ENCODE results near the gene OR6K3. TPM values are rescaled to one million over a fixed set of nuclear protein-coding genes. Genes with fewer than 3 reads are reported as not detected.

OR6K3 gene
- not detected for total RNA-seq

GRCh38 chr1:158720620-158721019 lies at the start of gene OR6K3:
Gene OR6K3, minus strand, starts transcription at chr1:158720720. Its CDS starts 2,605 bp downstream, at chr1:158718115.
- no peaks in the 10 kb centered on the region for H3K9me3 ChIP-seq (ENCODE audit: control insufficient read depth in 3 of 3, low read length in 3 of 3)
- H3K36me3 ChIP-seq (ENCODE audit: control insufficient read depth in 3 of 3, insufficient read depth in 3 of 3, low read length in 3 of 3), result no peaks in the 10 kb centered on the region
- H3K9ac ChIP-seq (ENCODE audit: low read depth in 1 of 3, low read length in 3 of 3), result no peak within 1 kb of the TSS
- H3K4me3 ChIP-seq (ENCODE audit: low read length in 3 of 3), result no peak within 1 kb of the TSS
- H3K27me3 ChIP-seq (ENCODE audit: control insufficient read depth in 3 of 3, insufficient read depth in 3 of 3, low read length in 3 of 3), result no peaks in the 10 kb centered on the region
- H3K27ac ChIP-seq (ENCODE audit: low read depth, low read length), result no peak within 1 kb of the TSS
- H3K4me1 ChIP-seq (ENCODE audit: control insufficient read depth in 3 of 3, insufficient read depth in 3 of 3, low read length in 3 of 3), result no peaks in the 10 kb centered on the region

GRCh38 chr1:158754420-158754819 lies 33.9 kb upstream of the OR6K3 start, which contains the start of gene OR6K6:
Gene OR6K6, plus strand, starts transcription at chr1:158754720. Its CDS starts 168 bp downstream, at chr1:158754888.
- Histone ChIP-seq H3K27ac (ENCODE audit: low read depth, low read length) (no peak within 1 kb of the TSS), H3K27me3 (ENCODE audit: control insufficient read depth in 3 of 3, insufficient read depth in 3 of 3, low read length in 3 of 3) (no peaks in the 10 kb centered on the region), H3K9me3 (ENCODE audit: control insufficient read depth in 3 of 3, low read length in 3 of 3) (no peaks in the 10 kb centered on the region), H3K4me1 (ENCODE audit: control insufficient read depth in 3 of 3, insufficient read depth in 3 of 3, low read length in 3 of 3) (no peaks in the 10 kb centered on the region), H3K9ac (ENCODE audit: low read depth in 1 of 3, low read length in 3 of 3) (no peak within 1 kb of the TSS), H3K36me3 (ENCODE audit: control insufficient read depth in 3 of 3, insufficient read depth in 3 of 3, low read length in 3 of 3) (no peaks in the 10 kb centered on the region), H3K4me3 (ENCODE audit: low read length in 3 of 3) (no peak within 1 kb of the TSS)

- Histone ChIP-seq H3K4me3 (ENCODE audit: low read length in 3 of 3) (no peak overlapping the region), H3K27ac (ENCODE audit: low read depth, low read length) (no peak overlapping the region), H3K4me1 (ENCODE audit: control insufficient read depth in 3 of 3, insufficient read depth in 3 of 3, low read length in 3 of 3) (no peaks in the 10 kb centered on the region), H3K9ac (ENCODE audit: low read depth in 1 of 3, low read length in 3 of 3) (no peak overlapping the region), H3K36me3 (ENCODE audit: control insufficient read depth in 3 of 3, insufficient read depth in 3 of 3, low read length in 3 of 3) (no peaks in the 10 kb centered on the region), H3K9me3 (ENCODE audit: control insufficient read depth in 3 of 3, low read length in 3 of 3) (no peaks in the 10 kb centered on the region), H3K27me3 (ENCODE audit: control insufficient read depth in 3 of 3, insufficient read depth in 3 of 3, low read length in 3 of 3) (no peaks in the 10 kb centered on the region)
These were observed 31.7 kb upstream of the OR6K3 start for GRCh38 chr1:158752155-158752712.

- Histone ChIP-seq H3K4me3 (ENCODE audit: low read length in 3 of 3) (no peak overlapping the region), H3K27ac (ENCODE audit: low read depth, low read length) (no peak overlapping the region), H3K9me3 (ENCODE audit: control insufficient read depth in 3 of 3, low read length in 3 of 3) (no peaks in the 10 kb centered on the region), H3K36me3 (ENCODE audit: control insufficient read depth in 3 of 3, insufficient read depth in 3 of 3, low read length in 3 of 3) (no peaks in the 10 kb centered on the region), H3K9ac (ENCODE audit: low read depth in 1 of 3, low read length in 3 of 3) (no peak overlapping the region), H3K27me3 (ENCODE audit: control insufficient read depth in 3 of 3, insufficient read depth in 3 of 3, low read length in 3 of 3) (no peaks in the 10 kb centered on the region), H3K4me1 (ENCODE audit: control insufficient read depth in 3 of 3, insufficient read depth in 3 of 3, low read length in 3 of 3) (no peaks in the 10 kb centered on the region)
These were observed 15.3 kb upstream of the OR6K3 start for GRCh38 chr1:158735848-158736247.

- Histone ChIP-seq H3K36me3 (ENCODE audit: control insufficient read depth in 3 of 3, insufficient read depth in 3 of 3, low read length in 3 of 3) (no peaks in the 10 kb centered on the region), H3K4me3 (ENCODE audit: low read length in 3 of 3) (no peak overlapping the region), H3K9ac (ENCODE audit: low read depth in 1 of 3, low read length in 3 of 3) (no peak overlapping the region), H3K4me1 (ENCODE audit: control insufficient read depth in 3 of 3, insufficient read depth in 3 of 3, low read length in 3 of 3) (no peaks in the 10 kb centered on the region), H3K27me3 (ENCODE audit: control insufficient read depth in 3 of 3, insufficient read depth in 3 of 3, low read length in 3 of 3) (no peaks in the 10 kb centered on the region), H3K9me3 (ENCODE audit: control insufficient read depth in 3 of 3, low read length in 3 of 3) (no peaks in the 10 kb centered on the region), H3K27ac (ENCODE audit: low read depth, low read length) (no peak overlapping the region)
These were observed 12.0 kb upstream of the OR6K3 start for GRCh38 chr1:158732524-158732923.

- H3K9me3 ChIP-seq (ENCODE audit: control insufficient read depth in 3 of 3, low read length in 3 of 3), result no peaks in the 10 kb centered on the region
- H3K36me3 ChIP-seq (ENCODE audit: control insufficient read depth in 3 of 3, insufficient read depth in 3 of 3, low read length in 3 of 3), result no peaks in the 10 kb centered on the region
- no peak overlapping the region for H3K9ac ChIP-seq (ENCODE audit: low read depth in 1 of 3, low read length in 3 of 3)
- no peaks in the 10 kb centered on the region for H3K27me3 ChIP-seq (ENCODE audit: control insufficient read depth in 3 of 3, insufficient read depth in 3 of 3, low read length in 3 of 3)
- no peak overlapping the region for H3K27ac ChIP-seq (ENCODE audit: low read depth, low read length)
- no peaks in the 10 kb centered on the region for H3K4me1 ChIP-seq (ENCODE audit: control insufficient read depth in 3 of 3, insufficient read depth in 3 of 3, low read length in 3 of 3)
- no peak overlapping the region for H3K4me3 ChIP-seq (ENCODE audit: low read length in 3 of 3)
These were observed 11.2 kb upstream of the OR6K3 start for GRCh38 chr1:158731707-158732106.

GRCh38 chr1:158730453-158730852 lies 9.9 kb upstream of the OR6K3 start:
- no peaks in the 10 kb centered on the region for H3K27me3 ChIP-seq (ENCODE audit: control insufficient read depth in 3 of 3, insufficient read depth in 3 of 3, low read length in 3 of 3)
- no peak overlapping the region for H3K9ac ChIP-seq (ENCODE audit: low read depth in 1 of 3, low read length in 3 of 3)
- H3K36me3 ChIP-seq (ENCODE audit: control insufficient read depth in 3 of 3, insufficient read depth in 3 of 3, low read length in 3 of 3), result no peaks in the 10 kb centered on the region

GRCh38 chr1:158728510-158729225 lies 8.1 kb upstream of the OR6K3 start:
- Histone ChIP-seq H3K27ac (ENCODE audit: low read depth, low read length) (no peak overlapping the region), H3K4me3 (ENCODE audit: low read length in 3 of 3) (no peak overlapping the region), H3K27me3 (ENCODE audit: control insufficient read depth in 3 of 3, insufficient read depth in 3 of 3, low read length in 3 of 3) (no peaks in the 10 kb centered on the region), H3K9ac (ENCODE audit: low read depth in 1 of 3, low read length in 3 of 3) (no peak overlapping the region), H3K4me1 (ENCODE audit: control insufficient read depth in 3 of 3, insufficient read depth in 3 of 3, low read length in 3 of 3) (no peaks in the 10 kb centered on the region), H3K9me3 (ENCODE audit: control insufficient read depth in 3 of 3, low read length in 3 of 3) (no peaks in the 10 kb centered on the region), H3K36me3 (ENCODE audit: control insufficient read depth in 3 of 3, insufficient read depth in 3 of 3, low read length in 3 of 3) (no peaks in the 10 kb centered on the region)

More at GRCh38 chr1:158730453-158730852, 9.9 kb upstream of the OR6K3 start:
- Histone ChIP-seq H3K9me3 (ENCODE audit: control insufficient read depth in 3 of 3, low read length in 3 of 3) (no peaks in the 10 kb centered on the region), H3K27ac (ENCODE audit: low read depth, low read length) (no peak overlapping the region), H3K4me3 (ENCODE audit: low read length in 3 of 3) (no peak overlapping the region), H3K4me1 (ENCODE audit: control insufficient read depth in 3 of 3, insufficient read depth in 3 of 3, low read length in 3 of 3) (no peaks in the 10 kb centered on the region)

- Histone ChIP-seq H3K27ac (ENCODE audit: low read depth, low read length) (no peak overlapping the region), H3K36me3 (ENCODE audit: control insufficient read depth in 3 of 3, insufficient read depth in 3 of 3, low read length in 3 of 3) (no peaks in the 10 kb centered on the region), H3K9ac (ENCODE audit: low read depth in 1 of 3, low read length in 3 of 3) (no peak overlapping the region), H3K27me3 (ENCODE audit: control insufficient read depth in 3 of 3, insufficient read depth in 3 of 3, low read length in 3 of 3) (no peaks in the 10 kb centered on the region), H3K4me3 (ENCODE audit: low read length in 3 of 3) (no peak overlapping the region), H3K4me1 (ENCODE audit: control insufficient read depth in 3 of 3, insufficient read depth in 3 of 3, low read length in 3 of 3) (no peaks in the 10 kb centered on the region), H3K9me3 (ENCODE audit: control insufficient read depth in 3 of 3, low read length in 3 of 3) (no peaks in the 10 kb centered on the region)
These were observed 3.9 kb upstream of the OR6K3 start for GRCh38 chr1:158724442-158724841.

GRCh38 chr1:158719664-158720063 lies 856 bp downstream of the OR6K3 start:
- Histone ChIP-seq H3K36me3 (ENCODE audit: control insufficient read depth in 3 of 3, insufficient read depth in 3 of 3, low read length in 3 of 3) (no peaks in the 10 kb centered on the region), H3K9ac (ENCODE audit: low read depth in 1 of 3, low read length in 3 of 3) (no peak overlapping the region), H3K9me3 (ENCODE audit: control insufficient read depth in 3 of 3, low read length in 3 of 3) (no peaks in the 10 kb centered on the region), H3K27me3 (ENCODE audit: control insufficient read depth in 3 of 3, insufficient read depth in 3 of 3, low read length in 3 of 3) (no peaks in the 10 kb centered on the region), H3K4me3 (ENCODE audit: low read length in 3 of 3) (no peak overlapping the region), H3K27ac (ENCODE audit: low read depth, low read length) (no peak overlapping the region), H3K4me1 (ENCODE audit: control insufficient read depth in 3 of 3, insufficient read depth in 3 of 3, low read length in 3 of 3) (no peaks in the 10 kb centered on the region)

Data from skeletal muscle tissue (tissue), 4 donors.